GM13977 (cell line): Measurements from ENCODE around the gene MTUS2.

ENCODE experiments used
- DNase-seq: peaks from one replicate; pipeline ENCODE4 v3.0.0; 2012; ENCODE audit warnings: low spot score
- in situ Hi-C: fragments of 300-500 bp; cut with MboI; formaldehyde crosslinking; loops from one replicate; pipeline ENCODE4 v1.12.0; 2022; ENCODE audit warnings: low sequenced_read_pairs, low pct_unique_long_range_greater_than_20kb, mixed read lengths, inconsistent platforms; ENCODE audit not compliant: unreplicated experiment
- TF ChIP-seq, protein P1 (sequence below): IDR thresholded peaks from 2 replicates; pipeline ENCODE4 v1.5.1; 2012; ENCODE audit warnings: mild to moderate bottlenecking, control low read depth; ENCODE audit not compliant: insufficient read depth; ENCODE audit errors: extremely low read depth, missing control alignments

Gene MTUS2

DNA sequence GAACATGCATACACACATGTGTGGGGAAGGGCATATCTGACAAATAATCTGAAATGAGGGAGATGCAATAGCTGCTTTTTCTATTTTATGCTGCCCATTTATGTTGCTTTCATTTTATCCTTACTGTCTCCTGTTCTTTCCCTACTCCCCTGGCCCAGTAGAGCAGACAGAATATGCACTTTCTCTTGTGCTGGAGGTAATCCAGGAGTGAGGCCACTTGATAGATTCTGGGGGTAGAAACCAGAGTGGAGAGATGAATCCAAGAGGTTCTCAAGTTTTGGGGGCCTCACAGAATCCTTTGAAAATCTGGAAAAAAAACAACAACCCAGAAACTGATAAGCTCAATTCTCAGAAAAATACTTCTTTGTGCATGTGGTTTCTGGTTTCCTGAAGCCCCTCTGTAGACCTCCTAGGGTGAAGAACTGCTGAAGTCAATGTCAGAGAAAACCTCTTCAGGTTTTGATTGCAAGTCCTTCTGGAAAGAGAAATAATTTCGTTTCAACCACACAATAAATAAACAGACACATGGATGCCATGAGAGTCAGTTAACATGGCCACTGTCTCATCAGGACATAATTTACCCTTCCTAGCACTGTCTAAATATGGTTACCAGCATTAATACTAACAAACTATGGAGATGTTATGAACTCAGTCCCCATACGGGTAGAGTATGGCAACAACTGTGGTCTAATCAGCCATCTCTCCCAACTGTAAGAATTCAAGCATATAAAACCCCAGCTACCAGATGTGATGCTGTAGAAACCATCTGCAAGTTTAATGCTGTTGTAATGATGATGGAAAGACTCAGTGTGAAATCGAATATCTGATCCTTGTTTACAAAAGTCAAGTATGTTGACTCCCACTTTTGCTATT is 419.8 kb downstream of the MTUS2 start:
- no peak for DNase-seq
- in situ Hi-C loops: no loop called here
- TF ChIP-seq, protein P1, sequence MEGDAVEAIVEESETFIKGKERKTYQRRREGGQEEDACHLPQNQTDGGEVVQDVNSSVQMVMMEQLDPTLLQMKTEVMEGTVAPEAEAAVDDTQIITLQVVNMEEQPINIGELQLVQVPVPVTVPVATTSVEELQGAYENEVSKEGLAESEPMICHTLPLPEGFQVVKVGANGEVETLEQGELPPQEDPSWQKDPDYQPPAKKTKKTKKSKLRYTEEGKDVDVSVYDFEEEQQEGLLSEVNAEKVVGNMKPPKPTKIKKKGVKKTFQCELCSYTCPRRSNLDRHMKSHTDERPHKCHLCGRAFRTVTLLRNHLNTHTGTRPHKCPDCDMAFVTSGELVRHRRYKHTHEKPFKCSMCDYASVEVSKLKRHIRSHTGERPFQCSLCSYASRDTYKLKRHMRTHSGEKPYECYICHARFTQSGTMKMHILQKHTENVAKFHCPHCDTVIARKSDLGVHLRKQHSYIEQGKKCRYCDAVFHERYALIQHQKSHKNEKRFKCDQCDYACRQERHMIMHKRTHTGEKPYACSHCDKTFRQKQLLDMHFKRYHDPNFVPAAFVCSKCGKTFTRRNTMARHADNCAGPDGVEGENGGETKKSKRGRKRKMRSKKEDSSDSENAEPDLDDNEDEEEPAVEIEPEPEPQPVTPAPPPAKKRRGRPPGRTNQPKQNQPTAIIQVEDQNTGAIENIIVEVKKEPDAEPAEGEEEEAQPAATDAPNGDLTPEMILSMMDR: no peak

DNA sequence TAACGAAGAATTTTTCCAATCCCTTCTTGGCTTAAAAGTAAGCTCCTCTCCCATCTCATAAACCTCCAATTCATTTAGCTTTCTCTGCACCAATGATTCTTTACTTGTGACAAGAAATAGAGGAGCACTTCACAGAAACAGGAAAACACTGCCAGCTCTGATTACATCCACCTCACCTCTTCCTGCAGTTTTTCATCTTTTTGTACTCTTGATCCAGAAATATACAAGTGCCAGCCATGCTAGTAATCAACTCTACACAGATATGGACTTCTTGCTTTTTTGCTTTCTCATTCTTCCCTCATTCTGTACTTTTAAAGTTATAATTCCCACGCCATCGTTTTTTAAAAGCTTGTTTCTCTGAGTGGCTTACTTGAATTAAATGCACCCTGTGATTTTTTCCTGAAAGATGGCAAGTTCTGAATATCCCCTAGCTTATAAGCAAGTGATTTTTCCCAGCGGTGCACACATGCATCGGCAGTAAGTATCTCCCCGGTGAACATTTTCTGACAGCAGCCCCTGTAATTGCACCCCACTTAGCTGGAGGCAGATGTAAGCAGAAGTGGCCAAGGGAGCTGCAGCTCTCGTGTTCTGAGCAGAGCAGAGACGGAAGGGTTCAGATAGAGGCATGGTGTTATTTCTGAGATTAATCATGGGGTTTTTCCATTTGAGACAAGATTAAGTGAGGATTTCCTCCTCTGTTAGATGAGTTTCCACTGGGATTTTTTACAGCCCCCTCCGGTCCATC is 434.7 kb downstream of the MTUS2 start:
- DNase-seq: no peak
- in situ Hi-C loops: no loop called here
- TF ChIP-seq, protein P1: no peak

DNA sequence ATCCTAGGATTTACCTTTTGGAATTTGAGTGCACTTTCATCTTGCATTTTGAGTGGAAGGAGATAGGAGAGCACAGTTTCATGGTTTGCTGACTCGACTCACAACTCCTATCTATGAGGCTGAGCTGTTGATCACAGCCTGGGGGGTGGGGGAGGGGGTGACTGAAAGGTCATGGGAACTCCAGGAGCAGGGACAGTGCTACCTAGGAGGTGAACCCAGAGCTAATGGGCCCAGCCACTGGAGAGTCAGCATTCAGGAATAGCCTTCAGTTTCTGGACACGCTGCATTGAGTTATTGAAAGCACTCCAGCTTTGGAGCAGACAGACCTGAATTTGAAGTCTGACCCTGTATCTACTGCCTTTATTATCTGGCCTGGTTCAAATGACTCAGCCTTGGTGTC is 435.4 kb downstream of the MTUS2 start:
- TF ChIP-seq, protein P1: no peak
- no peak for DNase-seq
- in situ Hi-C loops: no loop called here

DNA sequence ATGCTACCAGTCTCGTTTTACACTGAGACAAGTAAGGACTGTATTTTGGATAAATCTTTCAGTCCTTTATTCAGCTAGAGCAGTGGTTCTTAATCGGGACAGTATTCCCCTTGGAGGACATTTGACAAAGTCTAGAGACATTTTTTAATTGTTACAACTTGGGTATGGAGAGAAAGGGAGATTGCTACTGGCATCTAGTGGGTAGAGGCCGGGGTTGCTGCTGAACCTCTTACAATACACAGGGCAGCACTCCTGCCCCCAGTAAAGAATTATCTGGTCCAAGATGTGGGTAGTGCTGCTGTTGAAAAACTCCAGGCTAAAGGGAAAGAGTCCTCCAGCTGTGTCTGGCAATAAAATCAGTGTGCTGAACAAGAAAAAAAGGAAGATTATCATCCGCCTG is 440.5 kb downstream of the MTUS2 start:
- in situ Hi-C loops: no loop called here
- no peak for DNase-seq
- TF ChIP-seq, protein P1: peak; percentile 31

DNA sequence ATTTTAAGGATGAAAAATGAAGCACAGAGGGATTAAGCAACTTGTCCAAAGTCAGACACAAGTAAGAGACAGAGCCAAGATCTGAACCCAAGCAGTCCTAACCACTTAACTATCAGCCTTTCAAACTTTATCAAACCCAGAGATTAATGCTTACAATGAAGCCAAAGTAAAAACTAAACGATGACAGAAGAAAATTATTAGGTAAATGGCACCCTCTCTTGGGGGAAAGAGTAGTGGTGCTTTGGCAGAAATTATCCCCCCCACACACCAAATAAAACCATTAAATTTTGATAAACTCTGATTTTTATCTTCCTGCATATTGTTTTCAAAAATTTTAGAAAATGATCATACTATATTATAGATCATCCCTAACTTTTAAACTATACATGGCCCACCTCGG is 446.1 kb downstream of the MTUS2 start:
- in situ Hi-C loops: no loop called here
- TF ChIP-seq, protein P1: peak; percentile 34
- no peak for DNase-seq

DNA sequence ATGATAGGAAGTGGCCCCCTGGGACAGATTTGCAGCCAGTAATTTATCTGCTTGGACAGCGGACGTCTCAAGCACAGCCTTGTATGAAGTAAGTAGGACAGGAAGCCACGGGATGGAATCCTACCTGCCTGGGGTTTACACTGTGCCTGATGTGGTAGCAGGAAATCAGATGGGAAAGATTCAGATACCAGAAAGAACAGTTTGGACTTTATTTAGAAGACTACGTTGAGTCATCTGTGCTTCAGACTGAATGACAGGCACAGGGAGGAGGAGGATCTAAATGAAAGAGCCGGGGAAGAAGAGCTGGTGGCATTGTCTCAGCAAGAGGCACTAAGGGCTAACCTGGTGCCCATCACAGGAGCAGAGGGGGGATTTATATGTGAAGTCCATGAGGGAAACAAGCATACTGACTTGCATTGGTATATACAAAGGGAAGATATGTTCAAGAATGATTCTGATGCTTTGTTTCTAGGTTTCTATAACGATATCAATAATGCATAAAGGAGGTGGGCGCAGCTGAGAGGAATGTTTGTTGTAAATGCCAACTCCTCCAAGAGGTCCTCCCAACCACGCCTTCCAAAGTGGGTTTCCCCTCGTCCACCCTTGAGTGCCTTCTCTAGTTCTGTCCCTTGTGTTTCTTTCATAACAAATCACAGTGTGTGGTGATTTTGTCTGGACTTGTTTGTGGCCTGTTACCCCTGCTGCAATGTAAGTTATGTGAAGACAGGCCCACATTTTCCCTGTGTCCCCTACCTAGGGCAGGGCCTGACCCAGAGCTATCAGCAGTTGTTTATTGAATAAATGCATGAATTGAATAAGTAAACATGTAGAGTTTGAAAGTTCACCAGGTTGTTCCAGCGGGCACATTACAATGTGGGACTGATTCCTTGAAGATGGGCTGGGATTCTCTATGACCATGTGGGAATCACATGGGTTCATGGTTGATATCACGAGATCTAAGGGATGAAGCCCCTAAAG is 446.9 kb downstream of the MTUS2 start:
- in situ Hi-C loops: no loop called here
- TF ChIP-seq, protein P1: no peak
- DNase-seq: no peak
